ENCODE measurements around the gene DDX10. TPM values are rescaled to one million over a fixed set of nuclear protein-coding genes. Genes with fewer than 3 reads are reported as not detected.

Gene DDX10
- total RNA-seq, 2 experiments from 2014 or later, result 15.0 to 15.4 TPM

GRCh38 chr11:108886660-108887009 is 221.8 kb downstream of the DDX10 start:
- Mint-ChIP-seq H3K4me3 (no peak overlapping the region), H3K27ac (no peak overlapping the region), H3K9me3 (no peaks in the 10 kb centered on the region), H3K27me3 (no peaks in the 10 kb centered on the region), H3K36me3 (ENCODE audit: low read depth) (no peaks in the 10 kb centered on the region), H3K4me1 (ENCODE audit: low read depth) (peaks cover 23% of the 10 kb centered on the region)
- intact Hi-C loops (cut with DNase I, micrococcal nuclease), result no loop called here
- DNase-seq (no peak), ATAC-seq (ENCODE audit: poor library complexity) (no peak)
- no peak overlapping the region for H3K27ac ChIP-seq (ENCODE audit: low read depth in 1 of 2, low read length in 2 of 2)
- no peaks in the 10 kb centered on the region for H3K36me3 ChIP-seq (ENCODE audit: insufficient read depth, low read length)
- no peaks in the 10 kb centered on the region for H3K27me3 ChIP-seq (ENCODE audit: control insufficient read depth in 1 of 2, insufficient read depth in 2 of 2, low read length in 2 of 2)
- H3K4me3 ChIP-seq (ENCODE audit: low read length), result no peak overlapping the region
- H3K4me1 ChIP-seq (ENCODE audit: insufficient read depth, low read length), result peaks cover 5% of the 10 kb centered on the region
- H3K9me3 ChIP-seq (ENCODE audit: control insufficient read depth in 1 of 2, insufficient read depth in 1 of 2, low read length in 2 of 2), result no peaks in the 10 kb centered on the region
- ChIA-PET POLR2A (no interaction called here), CTCF (no interaction called here)
- TF ChIP-seq CTCF (IDR thresholded peaks at IDR 0.05), result no peak

- CTCF ChIA-PET, result no interaction called here
- no peak overlapping the region for H3K27ac Mint-ChIP-seq
- H3K4me3 Mint-ChIP-seq, result peak overlapping the region; percentile 9
- no peaks in the 10 kb centered on the region for H3K36me3 Mint-ChIP-seq (ENCODE audit: low read depth)
- POLR2A ChIA-PET, result no interaction called here
- DNase-seq, result peak in 4 of 14 experiments; percentile 0 to 28 (median 15)
- Histone ChIP-seq H3K27ac (ENCODE audit: low read depth in 1 of 2, low read length in 2 of 2) (no peak overlapping the region), H3K36me3 (ENCODE audit: insufficient read depth, low read length) (no peaks in the 10 kb centered on the region), H3K4me1 (ENCODE audit: insufficient read depth, low read length) (peaks cover 5% of the 10 kb centered on the region), H3K4me3 (ENCODE audit: low read length) (no peak overlapping the region), H3K9me3 (ENCODE audit: control insufficient read depth in 1 of 2, insufficient read depth in 1 of 2, low read length in 2 of 2) (no peaks in the 10 kb centered on the region), H3K27me3 (ENCODE audit: control insufficient read depth in 1 of 2, insufficient read depth in 2 of 2, low read length in 2 of 2) (no peaks in the 10 kb centered on the region)
- peaks cover 15% of the 10 kb centered on the region for H3K4me1 Mint-ChIP-seq (ENCODE audit: low read depth)
- ATAC-seq (ENCODE audit: poor library complexity), result peak; percentile 69
- intact Hi-C loops (cut with DNase I, micrococcal nuclease), result no loop called here
- no peaks in the 10 kb centered on the region for H3K27me3 Mint-ChIP-seq
- TF ChIP-seq CTCF (IDR thresholded peaks at IDR 0.05), result no peak
- H3K9me3 Mint-ChIP-seq, result no peaks in the 10 kb centered on the region
Observed at GRCh38 chr11:108887436-108888238, 222.8 kb downstream of the DDX10 start.

- Histone ChIP-seq H3K4me3 (ENCODE audit: low read length) (no peak overlapping the region), H3K27ac (ENCODE audit: low read depth in 1 of 2, low read length in 2 of 2) (no peak overlapping the region), H3K27me3 (ENCODE audit: control insufficient read depth in 1 of 2, insufficient read depth in 2 of 2, low read length in 2 of 2) (no peaks in the 10 kb centered on the region), H3K4me1 (ENCODE audit: insufficient read depth, low read length) (peaks cover 5% of the 10 kb centered on the region), H3K36me3 (ENCODE audit: insufficient read depth, low read length) (no peaks in the 10 kb centered on the region), H3K9me3 (ENCODE audit: control insufficient read depth in 1 of 2, insufficient read depth in 1 of 2, low read length in 2 of 2) (no peaks in the 10 kb centered on the region)
- ATAC-seq (ENCODE audit: poor library complexity) (no peak), DNase-seq (no peak)
- H3K4me1 Mint-ChIP-seq (ENCODE audit: low read depth), result peaks cover 13% of the 10 kb centered on the region
- no peaks in the 10 kb centered on the region for H3K27me3 Mint-ChIP-seq
- intact Hi-C loops (cut with DNase I, micrococcal nuclease), result no loop called here
- H3K4me3 Mint-ChIP-seq, result no peak overlapping the region
- no peaks in the 10 kb centered on the region for H3K36me3 Mint-ChIP-seq (ENCODE audit: low read depth)
- CTCF ChIA-PET, result interaction anchor here (0.7 kb wide), 1 partner anchor 51 kb away, joined by 3 read pairs; no protein-coding TSS in a partner anchor
- no peak for TF ChIP-seq CTCF (IDR thresholded peaks at IDR 0.05)
- POLR2A ChIA-PET, result no interaction called here
- no peaks in the 10 kb centered on the region for H3K9me3 Mint-ChIP-seq
- H3K27ac Mint-ChIP-seq, result no peak overlapping the region
Observed at GRCh38 chr11:108890482-108891105, 225.7 kb downstream of the DDX10 start.

Data from CD4-positive, alpha-beta T cell (primary cell).